Mononuclear cell (primary cell): ENCODE data around the gene DKK2. TPM values are rescaled to one million over a fixed set of nuclear protein-coding genes. Genes with fewer than 3 reads are reported as not detected.

ENCODE experiments used
- H3K27me3 ChIP-seq: 2 replicates; pipeline ENCODE4 v1.6.0; 2011; ENCODE audit warnings: low read length, control low read depth; ENCODE audit not compliant: insufficient read depth
- H3K4me1 ChIP-seq: 2 replicates; pipeline ENCODE4 v1.5.1; 2011; ENCODE audit warnings: mild to moderate bottlenecking, low read length, control low read depth; ENCODE audit not compliant: insufficient read depth
- H3K4me3 ChIP-seq: 2 replicates; pipeline ENCODE4 v1.5.1; 2011; ENCODE audit warnings: mild to moderate bottlenecking, low read length, moderate library complexity
- H3K9me3 ChIP-seq: 2 replicates; pipeline ENCODE4 v1.5.1; 2011; ENCODE audit warnings: low read depth, mild to moderate bottlenecking, control low read depth, low read length
- total RNA-seq: library from RNA; depleted of rRNA; stranded (reverse); fragments of >200 nt; gene quantifications from one replicate; pipeline ENCODE4 v1.2.3, GENCODE V29; 2012

DKK2 gene
- total RNA-seq, 1 donor = not detected

GRCh38 chr4:107034996-107035818 lies 906 bp downstream of the DKK2 start:
- Histone ChIP-seq H3K4me3 (no peak overlapping the region), H3K9me3 (no peaks in the 10 kb centered on the region), H3K4me1 (peaks cover 27% of the 10 kb centered on the region), H3K27me3 (peaks cover 57% of the 10 kb centered on the region)

GRCh38 chr4:107034091-107034995 lies 1.8 kb downstream of the DKK2 start:
- peaks cover 57% of the 10 kb centered on the region for H3K27me3 ChIP-seq
- no peaks in the 10 kb centered on the region for H3K9me3 ChIP-seq
- no peak overlapping the region for H3K4me3 ChIP-seq
- peaks cover 27% of the 10 kb centered on the region for H3K4me1 ChIP-seq

GRCh38 chr4:107027379-107027778 lies 8.7 kb downstream of the DKK2 start:
- Histone ChIP-seq H3K4me1 (no peaks in the 10 kb centered on the region), H3K4me3 (no peak overlapping the region), H3K9me3 (no peaks in the 10 kb centered on the region), H3K27me3 (no peaks in the 10 kb centered on the region)

- Histone ChIP-seq H3K4me1 (no peaks in the 10 kb centered on the region), H3K9me3 (no peaks in the 10 kb centered on the region), H3K4me3 (no peak overlapping the region), H3K27me3 (no peaks in the 10 kb centered on the region)
Measured at GRCh38 chr4:107018344-107018735, 17.8 kb downstream of the DKK2 start.

- Histone ChIP-seq H3K4me3 (no peak overlapping the region), H3K9me3 (no peaks in the 10 kb centered on the region), H3K27me3 (no peaks in the 10 kb centered on the region), H3K4me1 (no peaks in the 10 kb centered on the region)
Measured at GRCh38 chr4:107017443-107018343, 18.4 kb downstream of the DKK2 start.

- H3K4me1 ChIP-seq = no peaks in the 10 kb centered on the region
- no peaks in the 10 kb centered on the region for H3K27me3 ChIP-seq
- H3K9me3 ChIP-seq = no peaks in the 10 kb centered on the region
- no peak overlapping the region for H3K4me3 ChIP-seq
Measured at GRCh38 chr4:107011312-107011711, 24.8 kb downstream of the DKK2 start.

- no peaks in the 10 kb centered on the region for H3K9me3 ChIP-seq
- no peaks in the 10 kb centered on the region for H3K4me1 ChIP-seq
- H3K27me3 ChIP-seq = no peaks in the 10 kb centered on the region
- H3K4me3 ChIP-seq = no peak overlapping the region
Measured at GRCh38 chr4:107009196-107009968, 26.7 kb downstream of the DKK2 start.

GRCh38 chr4:107008115-107008514 lies 28.0 kb downstream of the DKK2 start:
- Histone ChIP-seq H3K4me3 (no peak overlapping the region), H3K9me3 (no peaks in the 10 kb centered on the region), H3K27me3 (no peaks in the 10 kb centered on the region), H3K4me1 (no peaks in the 10 kb centered on the region)

- Histone ChIP-seq H3K27me3 (no peaks in the 10 kb centered on the region), H3K4me3 (no peak overlapping the region), H3K9me3 (no peaks in the 10 kb centered on the region), H3K4me1 (no peaks in the 10 kb centered on the region)
Measured at GRCh38 chr4:107006218-107006617, 29.9 kb downstream of the DKK2 start.

GRCh38 chr4:106996490-106996889 lies 39.6 kb downstream of the DKK2 start:
- no peaks in the 10 kb centered on the region for H3K27me3 ChIP-seq
- H3K9me3 ChIP-seq = no peaks in the 10 kb centered on the region
- H3K4me3 ChIP-seq = no peak overlapping the region
- H3K4me1 ChIP-seq = no peaks in the 10 kb centered on the region

- no peak overlapping the region for H3K4me3 ChIP-seq
- no peaks in the 10 kb centered on the region for H3K4me1 ChIP-seq
- no peaks in the 10 kb centered on the region for H3K27me3 ChIP-seq
- no peaks in the 10 kb centered on the region for H3K9me3 ChIP-seq
Measured at GRCh38 chr4:106993827-106994226, 42.3 kb downstream of the DKK2 start.

- Histone ChIP-seq H3K4me3 (no peak overlapping the region), H3K27me3 (no peaks in the 10 kb centered on the region), H3K4me1 (no peaks in the 10 kb centered on the region), H3K9me3 (no peaks in the 10 kb centered on the region)
Measured at GRCh38 chr4:106987311-106987710, 48.8 kb downstream of the DKK2 start.

GRCh38 chr4:106986486-106986885 lies 49.6 kb downstream of the DKK2 start:
- no peaks in the 10 kb centered on the region for H3K9me3 ChIP-seq
- no peaks in the 10 kb centered on the region for H3K27me3 ChIP-seq
- no peaks in the 10 kb centered on the region for H3K4me1 ChIP-seq
- no peak overlapping the region for H3K4me3 ChIP-seq

- no peak overlapping the region for H3K4me3 ChIP-seq
- no peaks in the 10 kb centered on the region for H3K27me3 ChIP-seq
- no peaks in the 10 kb centered on the region for H3K4me1 ChIP-seq
- no peaks in the 10 kb centered on the region for H3K9me3 ChIP-seq
Measured at GRCh38 chr4:106985830-106986229, 50.3 kb downstream of the DKK2 start.
